HS-5 (cell line): Measurements from ENCODE around the gene CGNL1.

Source experiments
- DNase-seq: peaks from one replicate; pipeline ENCODE4 v3.0.0-alpha.2; 2012; ENCODE audit warnings: low read depth

Gene CGNL1

GRCh38 chr15:57460208-57460816, 84.0 kb downstream of the CGNL1 start:
- DNase-seq: no peak

DNA sequence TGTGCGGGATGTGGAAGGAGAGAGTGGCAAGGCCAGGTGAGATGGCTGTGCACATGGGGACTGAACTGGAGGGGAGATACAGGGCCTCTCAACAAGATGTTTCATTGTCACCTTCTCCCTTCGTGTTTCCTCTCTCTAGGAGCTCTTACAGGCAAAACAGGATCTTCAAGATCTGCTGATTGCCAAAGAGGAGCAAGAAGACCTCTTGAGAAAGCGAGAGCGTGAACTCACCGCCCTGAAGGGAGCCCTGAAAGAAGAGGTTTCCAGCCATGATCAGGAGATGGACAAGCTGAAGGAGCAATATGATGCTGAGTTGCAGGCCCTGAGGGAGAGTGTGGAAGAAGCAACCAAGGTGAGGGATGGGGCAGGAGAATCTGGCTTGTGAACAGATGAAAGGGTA, 85.2 kb downstream of the CGNL1 start:
- no peak for DNase-seq

- peak; percentile 14 for DNase-seq
Observed at GRCh38 chr15:57462381-57462780, 86.1 kb downstream of the CGNL1 start.

- no peak for DNase-seq
Observed at GRCh38 chr15:57463360-57463759, 87.1 kb downstream of the CGNL1 start.

- no peak for DNase-seq
Observed at GRCh38 chr15:57464480-57464879, 88.2 kb downstream of the CGNL1 start.

GRCh38 chr15:57468486-57468885, 92.2 kb downstream of the CGNL1 start:
- DNase-seq: no peak

- no peak for DNase-seq
Observed at GRCh38 chr15:57470543-57470942, 94.2 kb downstream of the CGNL1 start.

- peak; percentile 16 for DNase-seq
Observed at GRCh38 chr15:57472861-57473260, 96.6 kb downstream of the CGNL1 start.

DNA sequence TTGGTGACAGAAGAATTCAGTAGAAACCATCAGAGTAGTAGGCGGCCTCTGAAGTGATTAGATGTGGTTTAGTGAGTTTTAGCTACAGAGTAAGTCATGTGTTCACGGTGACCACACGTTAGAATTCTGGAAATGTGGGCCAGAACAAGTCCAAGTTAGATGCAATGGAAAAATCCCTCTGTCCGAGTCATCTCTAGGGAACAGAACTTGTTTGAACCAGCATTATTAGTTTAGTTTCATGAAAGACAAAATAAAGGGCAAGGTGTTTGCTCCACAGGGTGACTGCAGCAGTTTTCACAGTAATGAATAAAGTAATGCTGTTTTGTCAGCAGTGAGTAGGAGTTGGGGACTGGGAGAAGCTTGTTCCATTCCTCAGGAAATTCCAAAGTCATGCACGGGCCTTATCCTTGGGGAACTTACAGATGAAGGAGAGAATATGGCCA, 100.2 kb downstream of the CGNL1 start:
- peak; percentile 6 for DNase-seq

DNA sequence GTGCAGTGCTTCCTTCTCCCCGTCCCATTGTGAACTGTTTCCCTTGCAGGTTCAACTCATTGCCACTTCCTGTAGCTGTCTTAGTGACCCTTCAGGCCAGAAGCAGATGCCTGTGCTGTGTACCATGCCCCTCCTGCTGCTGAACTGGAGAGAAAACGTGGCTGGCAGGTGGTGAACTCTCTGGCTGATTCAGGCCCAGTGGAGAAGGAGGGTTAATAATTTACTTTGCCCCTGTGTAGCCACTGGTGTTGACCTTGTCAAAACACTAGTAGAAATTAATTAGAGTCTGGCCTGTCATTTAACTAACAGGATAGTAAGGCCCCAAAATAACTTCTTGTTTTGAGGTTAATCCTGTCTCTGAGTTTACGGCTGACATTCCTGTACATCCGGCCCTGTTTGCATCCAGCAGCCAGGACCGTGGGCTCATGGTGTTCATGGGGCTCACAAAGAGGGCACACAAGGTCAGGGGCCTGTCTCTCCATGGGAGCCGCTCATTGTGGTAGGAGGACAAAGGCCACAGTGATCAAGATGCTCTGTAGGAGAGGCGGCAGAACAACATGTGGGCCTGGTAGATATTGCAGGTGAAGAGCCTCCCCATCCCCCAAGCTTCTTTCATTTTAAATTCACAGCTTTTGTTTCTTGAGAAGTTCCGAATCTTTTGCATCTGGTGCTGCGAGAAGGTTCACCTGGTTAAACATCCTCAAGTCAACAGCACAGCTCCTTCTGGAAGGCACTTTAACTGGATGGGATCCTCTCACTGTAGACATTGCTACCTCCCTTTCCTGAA, 101.6 kb downstream of the CGNL1 start:
- DNase-seq: no peak

GRCh38 chr15:57479005-57479404, 102.7 kb downstream of the CGNL1 start:
- no peak for DNase-seq

DNA sequence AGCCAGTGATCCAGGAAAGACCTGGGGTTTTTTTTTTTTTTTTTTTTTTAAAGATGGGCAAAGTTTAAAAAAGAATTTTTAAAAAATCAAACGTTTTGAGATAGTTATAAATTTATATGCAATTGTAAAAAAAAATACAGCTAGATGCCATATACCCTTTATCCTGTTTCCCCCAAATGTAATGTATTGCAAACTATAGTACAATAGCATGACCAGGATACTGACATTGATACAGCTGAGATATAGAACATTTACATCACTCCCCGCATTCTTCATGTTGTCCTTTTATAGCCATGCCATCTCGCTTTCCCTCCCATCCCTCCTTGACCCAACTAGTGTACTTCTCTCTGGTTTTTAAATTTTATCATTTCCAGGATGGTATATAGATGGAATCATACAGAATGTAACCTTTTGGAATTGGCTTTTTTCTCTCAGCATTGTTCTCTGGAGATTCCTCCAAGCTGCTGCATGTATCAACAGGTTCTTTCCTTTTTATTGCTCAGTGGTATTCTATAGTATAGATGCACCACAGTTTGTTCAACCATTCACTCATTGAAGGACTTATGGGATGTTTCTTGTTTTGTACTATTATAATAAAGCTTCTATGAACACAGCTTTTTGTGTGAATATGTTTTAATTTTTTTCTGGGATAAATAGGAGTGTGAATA, 104.9 kb downstream of the CGNL1 start:
- no peak for DNase-seq

GRCh38 chr15:57485869-57486268, 109.6 kb downstream of the CGNL1 start:
- peak; percentile 91 for DNase-seq

GRCh38 chr15:57486833-57487232, 110.5 kb downstream of the CGNL1 start:
- no peak for DNase-seq

- no peak for DNase-seq
Observed at GRCh38 chr15:57489122-57489521, 112.8 kb downstream of the CGNL1 start.

DNA sequence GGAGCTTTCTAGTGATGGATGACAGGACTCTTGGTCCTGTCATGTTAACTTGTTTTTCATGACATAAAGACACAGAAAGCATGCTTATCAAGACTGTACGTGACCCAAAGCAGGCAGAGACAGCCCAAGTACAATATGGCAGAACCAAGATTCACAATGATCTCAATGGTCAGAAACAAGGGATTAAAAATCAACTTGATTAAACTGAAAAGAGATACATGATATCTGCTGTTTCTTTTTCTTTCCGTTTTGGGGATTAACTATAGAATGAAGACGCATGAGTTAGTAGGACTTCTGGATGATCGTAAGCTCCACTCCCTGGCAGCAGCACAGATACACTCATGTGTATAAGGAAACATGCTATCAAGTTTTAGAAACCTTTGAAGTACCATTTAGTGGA, 117.0 kb downstream of the CGNL1 start:
- DNase-seq: no peak

DNA sequence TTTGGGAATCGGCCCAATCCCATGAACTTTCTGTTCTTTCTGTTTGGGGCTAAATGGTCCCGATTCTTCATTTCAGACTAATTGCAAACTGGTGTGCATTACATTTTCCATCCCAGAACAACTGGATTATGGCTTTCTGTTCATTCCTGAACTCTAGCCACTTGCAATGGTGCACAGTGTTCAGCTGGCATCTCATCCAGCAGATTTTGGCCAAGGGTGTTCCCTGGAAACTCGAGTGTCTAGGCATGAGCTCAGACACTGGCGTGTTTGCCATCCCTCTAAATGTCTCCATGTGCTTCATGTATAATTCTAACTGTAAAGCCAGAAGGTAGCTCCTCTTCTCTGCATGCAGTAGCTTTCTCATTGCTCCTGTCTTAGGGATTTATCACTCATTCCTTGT, 118.3 kb downstream of the CGNL1 start:
- no peak for DNase-seq

DNA sequence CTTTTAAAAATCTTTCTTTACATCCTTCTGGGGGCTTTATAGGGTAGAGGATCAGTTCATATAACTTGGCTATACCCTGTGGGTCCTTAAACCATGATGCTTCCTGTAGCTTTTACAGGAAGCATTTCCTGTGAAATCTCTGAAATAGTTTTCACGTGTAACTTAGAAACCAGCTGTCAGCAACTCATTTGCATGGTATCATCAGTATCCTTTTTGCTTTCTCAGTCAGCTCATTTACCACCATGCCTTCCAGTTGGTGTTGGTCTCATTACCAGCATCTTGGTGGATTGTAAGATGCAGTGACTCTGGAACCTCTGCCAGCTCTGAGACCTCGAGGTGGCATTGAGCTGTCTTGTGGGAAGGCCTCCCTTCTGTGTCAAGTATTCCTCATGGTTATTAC, 118.7 kb downstream of the CGNL1 start:
- DNase-seq: no peak

- no peak for DNase-seq
Observed at GRCh38 chr15:57495554-57496165, 119.4 kb downstream of the CGNL1 start.

DNA sequence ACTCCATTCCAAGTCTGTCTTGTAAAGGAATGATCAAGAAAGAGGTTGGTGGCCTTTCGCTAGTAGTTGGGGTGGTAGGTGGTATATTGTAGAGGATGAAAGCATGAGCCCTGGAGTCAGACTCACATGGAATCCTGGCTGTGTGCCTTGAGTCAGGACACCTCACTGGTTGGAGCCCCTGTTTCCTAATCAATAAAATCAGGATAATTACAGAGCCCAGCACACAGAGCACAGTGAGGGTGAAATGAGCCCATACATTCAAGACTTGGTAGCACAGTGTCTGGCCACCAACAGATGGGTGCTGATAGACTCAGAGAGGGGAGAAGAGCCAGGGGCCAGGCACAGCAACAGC, 120.3 kb downstream of the CGNL1 start:
- DNase-seq: no peak

DNA sequence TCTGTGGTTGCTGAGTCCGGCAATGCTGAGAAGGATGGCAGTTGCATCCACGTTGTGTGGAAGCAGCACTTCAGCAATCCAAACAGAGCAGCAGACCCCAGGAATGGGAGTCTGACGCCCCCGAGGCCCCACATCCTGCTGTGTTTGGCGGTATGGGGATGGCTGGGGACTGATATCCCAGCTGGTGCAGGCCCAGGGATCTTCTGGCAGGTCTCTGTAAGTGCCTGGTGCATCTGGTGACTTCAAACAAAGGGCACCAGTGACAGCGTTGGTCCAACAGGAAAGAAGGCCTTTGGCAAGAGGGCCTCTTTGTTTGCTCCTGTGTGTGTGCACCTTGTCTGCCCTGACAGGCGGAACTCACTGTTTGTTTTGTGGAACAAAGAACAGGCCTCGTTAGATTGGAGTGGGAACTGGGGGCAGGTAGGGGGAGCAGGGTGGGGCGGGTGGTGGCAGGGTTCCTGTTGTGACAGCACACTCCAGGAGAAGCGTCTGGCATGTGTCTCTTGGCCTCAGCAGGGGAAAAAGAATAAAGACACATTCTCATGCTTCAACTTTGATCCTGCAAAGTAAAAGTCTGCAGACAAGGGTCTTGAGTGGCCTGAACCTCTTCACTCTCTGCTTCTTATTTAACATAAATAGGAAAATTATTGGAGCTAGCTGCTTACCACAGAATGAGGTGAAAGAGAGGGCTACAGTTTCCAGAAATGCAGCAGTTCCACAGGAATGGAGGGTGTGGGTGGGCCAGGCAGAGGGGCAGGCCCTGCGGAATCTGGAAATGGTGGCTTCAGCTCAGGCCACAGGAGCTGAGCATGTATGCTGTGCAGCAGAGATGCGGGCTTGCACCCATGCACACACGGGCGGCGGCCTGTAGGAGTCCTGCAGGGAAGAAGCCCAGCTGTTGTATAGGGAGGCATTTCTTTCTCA, 120.9 kb downstream of the CGNL1 start:
- DNase-seq: no peak

GRCh38 chr15:57500256-57500655, 124.0 kb downstream of the CGNL1 start:
- DNase-seq: no peak
